HepG2 (cell line): ENCODE data around the gene THBS4. TPM values are rescaled to one million over a fixed set of nuclear protein-coding genes. Genes with fewer than 3 reads are reported as not detected.

ENCODE experiments used
- ATAC-seq: fragments of 200-7000 bp; cut with Tn5 transposase; 3 replicates; pipeline ENCODE4 v1.9.1; 2020; ENCODE audit warnings: mild to moderate bottlenecking, moderate library complexity
- BruUV-seq: library from RNA; stranded (reverse); fragments of 400-500 nt; replicated peaks from 2 replicates; lab custom pipeline; 2021; lab: Mats Ljungman, UMichigan
- CTCF ChIA-PET: fragments of 300-600 bp; formaldehyde crosslinking; extraction: SDS; loops from one replicate; lab custom pipeline; 2021; ENCODE audit warnings: low total read pairs, inconsistent platforms, low intra/inter-chr PET ratio; lab: Yijun Ruan, JAX
- POLR2A ChIA-PET: fragments of 350-600 bp; sonication (Branson Sonifier 250); formaldehyde crosslinking; loops from one replicate; lab custom pipeline; 2020; ENCODE audit warnings: antibody characterized with exemption, inconsistent platforms; lab: Yijun Ruan, JAX
- DNase-seq: peaks from one replicate; pipeline ENCODE4 v3.0.0-alpha.2; 2015; ENCODE audit warnings: low spot score
- FAIRE-seq: peaks from 3 replicates; lab custom pipeline; 2011; peaks lifted over from hg19 to GRCh38; lab: Jason Lieb, UNC
- H2AFZ ChIP-seq: one replicate; pipeline ENCODE4 v1.6.1; 2011; ENCODE audit warnings: low read length, inconsistent platforms
- H3K27ac ChIP-seq: fragments of 300-600 bp; 3 replicates; pipeline ENCODE4 v1.8.0; 2011; ENCODE audit warnings: mixed run types, mild to moderate bottlenecking, mixed read lengths, low read length, inconsistent platforms; ENCODE audit not compliant: insufficient read depth; ENCODE audit errors: extremely low read length
- H3K27me3 ChIP-seq, 2 experiments: fragments of 200-600 bp in 1 of 2; 2 replicates in 1 of 2; 3 replicates in 1 of 2; pipeline versions ENCODE4 v1.6.0 to v1.8.0; 2011; ENCODE audit warnings: low read length in 2 of 2, mild to moderate bottlenecking in 2 of 2, moderate library complexity in 2 of 2, inconsistent platforms in 1 of 2; ENCODE audit not compliant: insufficient read depth in 2 of 2, control insufficient read depth in 1 of 2
- H3K36me3 ChIP-seq, 2 experiments: fragments of 200-600 bp in 1 of 2; replicated peaks in 1 of 2; 2 replicates in 1 of 2; 3 replicates in 1 of 2; pipeline versions ENCODE4 v1.5.1 to v1.8.0; 2011; ENCODE audit warnings: low read length in 2 of 2, inconsistent platforms in 1 of 2; ENCODE audit not compliant: insufficient read depth in 2 of 2, control insufficient read depth in 1 of 2
- H3K4me1 ChIP-seq: 2 replicates; pipeline ENCODE4 v1.5.1; 2012; ENCODE audit warnings: low read length, inconsistent platforms; ENCODE audit not compliant: insufficient read depth
- H3K4me2 ChIP-seq: 2 replicates; pipeline ENCODE4 v1.6.0; 2011; ENCODE audit warnings: low read depth, low read length, inconsistent platforms
- H3K4me3 ChIP-seq, 3 experiments: fragments of 200-600 bp in 1 of 3; sonication (generic), shearing (Covaris generic) in 1 of 3; replicated peaks in 1 of 3; 2 replicates each; pipeline ENCODE4 v1.5.1; 2011 to 2016; ENCODE audit warnings: low read length in 3 of 3, inconsistent platforms in 2 of 3, low read depth in 2 of 3, mild to moderate bottlenecking in 2 of 3, control low read depth in 1 of 3, mixed read lengths in 1 of 3; ENCODE audit not compliant: insufficient read depth in 1 of 3
- H3K79me2 ChIP-seq: one replicate; pipeline ENCODE4 v1.6.1; 2011; ENCODE audit warnings: low read length, inconsistent platforms; ENCODE audit not compliant: insufficient read depth
- H3K9ac ChIP-seq: 2 replicates; pipeline ENCODE4 v1.6.0; 2011; ENCODE audit warnings: mild to moderate bottlenecking, low read depth, low read length, inconsistent platforms; ENCODE audit not compliant: insufficient read depth
- H3K9me3 ChIP-seq: 2 replicates; pipeline ENCODE4 v1.5.1; 2012; ENCODE audit warnings: mild to moderate bottlenecking, low read length
- H4K20me1 ChIP-seq: 2 replicates; pipeline ENCODE4 v1.6.0; 2011; ENCODE audit warnings: inconsistent platforms, mild to moderate bottlenecking, low read length, moderate library complexity; ENCODE audit not compliant: insufficient read depth
- AKNA ChIP-seq: sonication (generic); formaldehyde crosslinking; IDR thresholded peaks from 2 replicates; pipeline ENCODE4 v1.4.0; 2020; ENCODE audit warnings: missing genetic modification reagents, borderline replicate concordance
- FOXO1 ChIP-seq: sonication (generic); formaldehyde crosslinking; IDR thresholded peaks from 2 replicates; pipeline ENCODE4 v1.4.0; 2020; ENCODE audit warnings: missing genetic modification reagents
- SATB2 ChIP-seq: sonication (generic); formaldehyde crosslinking; IDR thresholded peaks from 2 replicates; pipeline ENCODE4 v1.5.0; 2020; ENCODE audit warnings: missing genetic modification reagents
- ZNF18 ChIP-seq: sonication (generic); formaldehyde crosslinking; IDR thresholded peaks from 2 replicates; pipeline ENCODE4 v1.8.0; 2022; ENCODE audit warnings: mild to moderate bottlenecking, missing genetic modification reagents; ENCODE audit not compliant: insufficient replicate concordance
- ZNF605 ChIP-seq: sonication (generic); formaldehyde crosslinking; IDR thresholded peaks from 2 replicates; pipeline ENCODE4 v1.8.0; 2022; ENCODE audit warnings: mild to moderate bottlenecking, missing genetic modification reagents
- WGBS: methylation state at CpG from one replicate; pipeline ENCODE4 v1.1.6; 2017; ENCODE audit warnings: low lambda C conversion rate; 5-methylcytosine and 5-hydroxymethylcytosine counted together
- in situ Hi-C: cut with HindIII; loops from 2 replicates; pipeline ENCODE4 v1.10.0; 2017; ENCODE audit warnings: low pct_unique_long_range_greater_than_20kb; ENCODE audit not compliant: extremely low pct_ligation_motif_present
- intact Hi-C: fragments of 100-400 bp; cut with micrococcal nuclease; formaldehyde crosslinking; loops from one replicate; pipeline ENCODE4 v1.10.0; 2022; ENCODE audit not compliant: unreplicated experiment
- polyA plus RNA-seq, 8 experiments: library from polyadenylated mRNA; depleted of rRNA in 3 of 8; stranded (reverse) in 7 of 8; unstranded in 1 of 8; fragments of >200 nt; fragmentation: Illumina TruSeq in 4 of 8; extraction: Trizol in 4 of 8; gene quantifications; 2 replicates each; pipeline versions ENCODE4 v1.2.1 to v1.2.3, GENCODE V29; 2011 to 2016; ENCODE audit warnings: low read depth in 4 of 8, missing spikeins in 1 of 8, mixed read lengths in 1 of 8; ENCODE audit not compliant: insufficient read depth in 1 of 8
- total RNA-seq, 5 experiments: library from RNA; depleted of rRNA; stranded (reverse); fragments of >200 nt; fragmentation: Illumina TruSeq; extraction: Trizol; gene quantifications; 2 replicates each; pipeline ENCODE4 v1.2.3, GENCODE V29; 2016; ENCODE audit warnings: low read depth in 1 of 5

The THBS4 gene
- total and polyA plus RNA-seq, 2 of the 13 experiments (the other 11 are each of a cell fraction or from before 2014, with no cell fraction given): 0.60 to 1.2 TPM

GRCh38 chr5:80083101-80083890, 48.1 kb downstream of the THBS4 start (continued):
- TF ChIP-seq AKNA (no peak), FOXO1 (no peak)

GRCh38 chr5:80090884-80091166, 55.7 kb downstream of the THBS4 start:
- no peaks in the 10 kb centered on the region for H3K36me3 ChIP-seq
- ChIA-PET CTCF (interaction anchor here (1.5 to 2.9 kb wide), 2 partner anchors 184 to 217 kb away, joined by 12 to 22 read pairs; no protein-coding TSS in a partner anchor), POLR2A (interaction anchor here (1.2 to 1.3 kb wide), 2 partner anchors 165 to 217 kb away, joined by 5 to 8 read pairs; partner anchors contain the start of gene SERINC5)
- no peaks in the 10 kb centered on the region for H4K20me1 ChIP-seq
- intact Hi-C loops: loop anchor here (1.0 to 5.0 kb wide), 4 partner anchors 61 to 216 kb away; partner anchors contain the start of gene SERINC5
- peak overlapping the region; percentile 42 for H3K27ac ChIP-seq
- no peaks in the 10 kb centered on the region for H3K9me3 ChIP-seq
- no peak for FAIRE-seq
- in situ Hi-C loops: loop anchor here (5.0 kb wide), 1 partner anchor 166 kb away; the partner anchor contains the start of gene SERINC5
- H3K79me2 ChIP-seq: no peaks in the 10 kb centered on the region
- peaks cover 58% of the 10 kb centered on the region for H3K4me1 ChIP-seq
- ATAC-seq: peak; percentile 53
- peak; percentile 50 for TF ChIP-seq ZNF18 (CRISPR knock-in tag)
- peak; percentile 9; the same call in 1 of the 2 replicates for TF ChIP-seq ZNF605 (CRISPR knock-in tag)
- no peak for TF ChIP-seq SATB2 (CRISPR knock-in tag)
- H3K4me3 ChIP-seq: no peak overlapping the region
- WGBS: 72% methylated on average over 4 of the region's 5 CpGs
- peak; percentile 18 for DNase-seq
- no peak overlapping the region for H2AFZ ChIP-seq
- H3K27me3 ChIP-seq: 0 out of 5 replicates have a peak, but pooled peaks cover 0 to 2% of the 10 kb centered on the region in 2 experiments
- BruUV-seq: no TSS peak
- peak overlapping the region; percentile 39; the same call in 1 of the 2 replicates for H3K4me2 ChIP-seq
- H3K9ac ChIP-seq: no peak overlapping the region
